ENCODE data around the gene EML6.

Gene EML6

GRCh38 chr2:54708584-54709335 is 14.7 kb upstream of the EML6 start:
- DNase-seq = peak; percentile 54

DNA sequence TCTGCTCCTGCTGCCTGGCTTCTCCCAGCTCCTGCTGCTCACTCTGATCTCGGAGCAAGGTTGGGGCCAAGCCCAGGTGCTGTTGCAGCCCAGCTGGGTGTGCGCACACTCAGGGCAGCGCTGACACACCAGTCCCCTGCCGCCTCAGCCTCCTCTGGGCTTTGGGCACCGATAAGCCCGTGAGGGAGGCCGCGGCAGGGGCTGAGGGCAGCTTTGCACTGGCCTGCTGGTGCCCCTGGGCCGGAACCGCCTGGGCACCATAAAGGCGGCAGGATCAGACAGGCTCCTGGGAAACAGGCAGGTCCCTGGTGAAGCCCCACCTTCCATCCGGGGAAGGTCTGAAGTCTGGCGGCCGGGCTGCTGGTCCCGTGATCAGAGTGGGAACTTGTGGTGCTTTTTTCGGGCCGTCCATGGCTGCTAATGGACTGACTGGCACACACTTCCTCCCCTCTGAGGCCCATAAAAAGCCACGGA is 14.1 kb upstream of the EML6 start:
- DNase-seq = peak; percentile 41

GRCh38 chr2:54710216-54710615 is 13.2 kb upstream of the EML6 start:
- peak; percentile 24 for DNase-seq

- no peak for DNase-seq
These were observed 10.9 kb upstream of the EML6 start for GRCh38 chr2:54712516-54712915.

DNA sequence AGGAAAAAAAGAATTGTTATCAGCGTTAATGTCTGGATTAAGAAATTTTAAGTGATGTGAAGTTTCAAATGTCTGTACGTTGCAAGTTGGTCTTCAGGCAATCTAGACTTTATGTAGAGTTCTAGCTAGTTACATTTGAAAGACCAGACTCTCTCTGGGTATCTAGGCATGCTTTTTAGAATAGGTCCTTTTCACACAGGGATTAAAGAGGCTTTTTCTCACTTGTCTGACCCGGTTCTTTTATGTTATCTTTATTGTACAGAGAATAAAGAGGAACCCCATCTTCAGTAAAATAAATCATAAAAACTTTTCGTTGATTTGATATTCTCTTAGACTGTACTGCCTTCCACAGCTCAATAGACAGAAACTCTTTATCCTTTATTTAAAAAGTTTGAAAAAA is 8.5 kb upstream of the EML6 start:
- no peak for DNase-seq

GRCh38 chr2:54716375-54716774 is 7.1 kb upstream of the EML6 start:
- DNase-seq = no peak

- no peak for DNase-seq
These were observed 2.9 kb upstream of the EML6 start for GRCh38 chr2:54720563-54720962.

GRCh38 chr2:54722641-54723040 is 821 bp upstream of the EML6 start:
- no peak for DNase-seq

DNA sequence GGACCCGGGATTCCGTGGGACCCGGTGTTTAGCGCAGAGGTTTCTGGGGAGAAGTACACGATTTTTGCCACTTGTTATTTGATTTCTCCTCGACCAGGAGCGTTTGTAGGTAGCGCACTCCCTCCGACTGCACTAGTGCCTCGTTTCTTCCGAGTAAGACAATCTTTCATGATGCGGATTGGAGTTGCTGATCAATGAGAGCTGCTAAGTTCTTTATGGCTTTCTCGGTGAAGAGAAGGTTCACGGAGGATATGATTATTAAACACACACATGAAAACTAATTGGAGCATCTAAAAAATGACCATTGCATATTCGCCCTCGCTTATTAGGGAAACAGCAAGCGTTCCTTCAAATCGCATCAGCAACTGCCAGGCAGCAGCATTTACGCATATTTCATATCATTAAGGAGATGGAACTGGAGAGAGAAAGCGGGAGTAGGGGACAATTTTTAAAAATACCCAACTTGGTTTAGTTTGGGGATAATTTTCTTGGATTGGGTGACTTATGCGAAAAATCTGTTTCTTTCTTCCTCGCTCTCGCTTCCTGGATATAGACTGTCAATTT is 616 bp downstream of the EML6 start:
- no peak for DNase-seq

GRCh38 chr2:54724560-54725342 is 1.3 kb downstream of the EML6 start:
- peak; percentile 30 for DNase-seq

- no peak for DNase-seq
These were observed 2.1 kb downstream of the EML6 start for GRCh38 chr2:54725343-54726099.

- no peak for DNase-seq
These were observed 3.0 kb downstream of the EML6 start for GRCh38 chr2:54726431-54726830.

DNA sequence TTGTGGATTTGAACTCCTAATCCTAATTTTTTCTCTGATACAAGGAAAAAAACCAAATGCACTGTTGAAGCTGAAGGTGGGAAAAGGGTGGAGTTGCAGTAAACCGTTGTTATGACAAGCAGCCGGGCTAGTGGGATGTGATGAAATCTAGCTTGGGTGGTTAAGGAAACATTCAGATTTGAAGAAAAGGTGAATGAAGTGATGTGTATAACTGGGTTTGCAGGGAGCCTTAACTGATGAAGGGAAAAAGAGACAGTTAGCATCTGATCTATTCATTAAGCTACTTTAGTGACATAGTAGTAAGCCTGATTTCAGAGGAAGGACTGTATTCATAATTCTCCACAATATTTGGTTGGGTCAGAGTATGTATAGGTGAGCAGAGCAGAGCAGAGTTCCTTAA is 3.5 kb downstream of the EML6 start:
- DNase-seq = no peak

DNA sequence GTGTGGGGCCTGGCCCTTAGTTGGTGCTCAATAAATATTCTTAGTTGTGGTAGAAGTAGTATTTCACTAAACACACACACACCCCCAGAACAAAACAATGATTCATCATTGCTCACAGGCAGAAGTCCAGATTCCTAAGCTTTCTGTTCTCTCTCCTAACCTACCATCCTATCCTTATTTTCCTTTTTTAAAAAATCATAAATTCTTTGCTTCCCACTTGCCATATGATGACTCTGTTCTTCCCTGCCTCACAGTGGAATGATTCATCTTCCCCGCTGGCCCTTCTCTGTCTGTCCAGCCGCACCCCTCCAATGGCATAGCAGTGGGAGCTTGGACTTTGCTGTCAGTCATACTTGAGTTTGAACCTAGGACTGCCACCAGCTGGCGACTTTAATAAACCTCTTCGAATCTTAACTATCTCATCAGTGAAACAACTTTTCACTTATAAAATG is 5.2 kb downstream of the EML6 start:
- DNase-seq = no peak

DNA sequence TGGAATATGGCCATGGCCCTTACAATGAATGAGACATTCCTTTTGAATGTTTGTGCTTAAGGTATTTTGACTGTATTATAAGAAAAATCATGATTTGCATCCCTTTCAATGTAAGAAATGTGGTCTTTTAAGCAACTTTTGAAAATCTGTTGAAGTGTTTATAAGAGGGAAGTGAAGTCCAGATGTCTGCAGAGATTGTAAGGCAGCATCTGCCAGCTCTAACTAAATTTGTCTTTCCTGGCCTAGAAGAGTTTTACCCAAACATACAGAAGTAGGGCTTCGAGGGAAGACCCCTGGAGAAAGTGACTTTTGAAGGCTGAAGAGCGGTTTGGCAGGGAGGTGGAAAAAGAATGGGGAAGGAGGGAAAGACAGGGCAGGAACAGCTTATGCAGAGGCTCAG is 12.2 kb downstream of the EML6 start:
- DNase-seq = no peak

GRCh38 chr2:54738281-54738680 is 14.8 kb downstream of the EML6 start:
- no peak for DNase-seq

GRCh38 chr2:54740333-54740732 is 16.9 kb downstream of the EML6 start:
- DNase-seq = no peak

DNA sequence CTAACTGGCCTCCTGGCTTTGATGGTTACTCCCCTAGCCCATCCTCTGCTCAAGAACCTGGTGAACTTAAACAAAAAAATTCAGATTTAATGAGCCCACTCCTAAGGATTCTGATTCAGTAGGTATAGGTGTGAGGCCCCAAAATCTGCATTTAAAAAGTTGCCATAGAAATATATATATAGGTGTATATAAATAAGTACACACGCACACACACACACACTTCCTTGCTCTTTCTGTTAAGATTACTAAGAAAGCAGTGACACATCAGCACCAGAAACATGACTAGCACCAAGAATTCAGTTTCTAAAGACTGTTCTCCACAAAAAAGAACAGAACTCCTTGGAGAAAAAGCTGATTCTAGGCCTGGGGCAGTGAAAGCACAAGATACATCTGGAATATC is 17.8 kb downstream of the EML6 start:
- DNase-seq = no peak

DNA sequence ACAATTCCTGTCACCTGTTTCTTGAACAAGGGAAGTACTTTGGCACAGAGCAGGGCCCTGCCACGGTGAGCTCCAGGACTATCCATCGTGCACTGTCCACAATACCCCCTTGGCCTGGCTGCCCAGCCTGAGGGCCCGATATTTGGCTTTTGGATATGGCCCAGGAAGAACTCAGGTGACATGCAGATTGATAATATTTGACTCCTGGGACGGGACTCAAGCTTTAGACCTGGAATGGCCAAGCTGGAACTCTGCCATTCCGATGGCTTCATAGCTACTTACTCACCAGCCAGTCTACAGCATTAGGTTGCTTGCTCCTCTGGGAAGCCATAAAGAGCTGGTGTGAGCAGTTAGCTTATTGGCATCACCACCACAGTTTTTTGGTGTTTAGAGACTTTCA is 26.6 kb downstream of the EML6 start:
- DNase-seq = no peak

- DNase-seq = no peak
These were observed 29.0 kb downstream of the EML6 start for GRCh38 chr2:54752439-54752838.

- no peak for DNase-seq
These were observed 32.3 kb downstream of the EML6 start for GRCh38 chr2:54755641-54756326.

DNA sequence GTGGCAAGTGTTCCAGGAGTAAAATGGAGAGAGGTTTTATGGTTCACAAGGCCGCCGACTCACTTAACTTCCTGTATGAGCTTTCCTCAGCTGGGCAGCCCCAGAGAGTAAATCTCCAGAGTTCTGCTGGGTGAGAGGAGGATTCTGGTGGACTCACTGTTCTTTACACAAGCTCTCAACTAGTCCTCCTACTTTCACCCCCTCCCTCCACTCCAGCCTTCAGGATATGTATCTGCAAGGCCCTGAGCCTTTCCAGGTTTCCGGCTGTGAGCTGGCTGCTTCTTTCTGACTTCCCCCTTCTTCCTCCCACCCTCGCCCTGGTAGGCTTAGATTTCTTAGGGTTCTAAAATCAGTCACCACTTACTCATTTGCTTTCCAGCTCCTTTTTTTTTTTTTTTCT is 34.0 kb downstream of the EML6 start:
- DNase-seq = no peak

DNA sequence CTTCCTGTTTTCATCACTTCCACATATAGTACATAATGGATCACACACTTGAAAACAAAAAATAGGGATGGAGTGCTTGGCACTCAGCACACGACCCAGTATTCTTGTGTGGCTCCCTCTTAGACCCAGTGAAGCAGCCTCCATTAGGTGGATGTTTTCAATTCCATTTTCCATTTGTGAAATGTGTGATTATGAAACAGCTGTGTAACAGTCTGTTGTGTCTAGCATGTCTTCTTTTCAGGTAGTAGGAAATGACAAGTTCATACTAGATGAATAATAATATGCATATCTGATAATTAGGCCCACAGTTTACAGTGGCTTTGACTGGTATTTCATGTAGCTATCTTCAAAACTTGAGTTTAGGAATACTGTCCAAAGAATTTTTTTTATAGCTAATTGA is 35.5 kb downstream of the EML6 start:
- no peak for DNase-seq

Data from left hindlimb (tissue), 1 donor.